Hypothalamus (tissue), 51 donors: Measurements from ENCODE around the gene LACTB.
"Not testable (repeated sequence)": the region's sequence is repeated elsewhere in the genome, so short reads cannot be mapped to it uniquely, and the experiment has no call there.

Experiments
- DNase-seq, 51 donors: peaks; one replicate each; lab custom pipeline; 2025; lab: John Stamatoyannopoulos, UW

The LACTB gene

GRCh38 chr15:63088533-63089245 lies 33.0 kb upstream of the LACTB start:
- peak in 1 of 51 donors; percentile 14 for DNase-seq

GRCh38 chr15:63089260-63090043 lies 32.2 kb upstream of the LACTB start:
- no peak for DNase-seq

- peak in 1 of 51 donors; percentile 5 for DNase-seq
Measured at GRCh38 chr15:63090472-63090871, 31.2 kb upstream of the LACTB start.

GRCh38 chr15:63090887-63091286 lies 30.8 kb upstream of the LACTB start:
- DNase-seq = no peak

GRCh38 chr15:63091679-63092446 lies 29.8 kb upstream of the LACTB start:
- no peak for DNase-seq

- peak in 50 of 51 donors; percentile 4 to 84 (median 60) for DNase-seq
Measured at GRCh38 chr15:63093486-63094205, 28.0 kb upstream of the LACTB start.

GRCh38 chr15:63094495-63094931 lies 27.1 kb upstream of the LACTB start:
- DNase-seq = no peak

- DNase-seq = no peak
Measured at GRCh38 chr15:63096178-63096577, 25.5 kb upstream of the LACTB start.

GRCh38 chr15:63098901-63099300 lies 22.8 kb upstream of the LACTB start:
- DNase-seq = not testable (repeated sequence)

GRCh38 chr15:63099581-63099980 lies 22.1 kb upstream of the LACTB start:
- not testable (repeated sequence) for DNase-seq

GRCh38 chr15:63103416-63103815 lies 18.2 kb upstream of the LACTB start:
- DNase-seq = no peak

- DNase-seq = no peak
Measured at GRCh38 chr15:63104727-63105126, 16.9 kb upstream of the LACTB start.

GRCh38 chr15:63105354-63105753 lies 16.3 kb upstream of the LACTB start:
- not testable (repeated sequence) for DNase-seq

- no peak for DNase-seq
Measured at GRCh38 chr15:63107895-63108546, 13.6 kb upstream of the LACTB start.

GRCh38 chr15:63109498-63109897 lies 12.2 kb upstream of the LACTB start:
- no peak for DNase-seq

GRCh38 chr15:63109920-63110319 lies 11.7 kb upstream of the LACTB start:
- no peak for DNase-seq

- DNase-seq = no peak
Measured at GRCh38 chr15:63110428-63111026, 11.1 kb upstream of the LACTB start.

- no peak for DNase-seq
Measured at GRCh38 chr15:63111481-63111880, 10.2 kb upstream of the LACTB start.

GRCh38 chr15:63112871-63113270 lies 8.8 kb upstream of the LACTB start:
- no peak for DNase-seq

- no peak for DNase-seq
Measured at GRCh38 chr15:63114465-63114864, 7.2 kb upstream of the LACTB start.
